Panc1 (cell line): Measurements from ENCODE around the gene KCNG2. TPM values are rescaled to one million over a fixed set of nuclear protein-coding genes. Genes with fewer than 3 reads are reported as not detected.

ENCODE experiments used
- ATAC-seq: fragments of 200-7000 bp; cut with Tn5 transposase; 2 replicates; pipeline ENCODE4 v1.9.1; 2020; ENCODE audit warnings: mild to moderate bottlenecking, moderate library complexity
- BruUV-seq: library from RNA; stranded (reverse); fragments of 400-500 nt; replicated peaks from 2 replicates; lab custom pipeline; 2021; lab: Mats Ljungman, UMichigan
- CTCF ChIA-PET: fragments of 300-600 bp; sonication (Branson Sonifier 250); formaldehyde crosslinking; loops from one replicate; lab custom pipeline; 2022; ENCODE audit warnings: antibody characterized with exemption; lab: Charles Lee
- POLR2A ChIA-PET: fragments of 300-600 bp; sonication (Branson Sonifier 250); formaldehyde crosslinking; loops from one replicate; lab custom pipeline; 2022; ENCODE audit warnings: antibody characterized with exemption; lab: Charles Lee
- DNase-seq: peaks from one replicate; pipeline ENCODE4 v3.0.0-alpha.2; 2010; ENCODE audit warnings: low read depth, low spot score
- H3K27ac ChIP-seq: 2 replicates; pipeline ENCODE4 v1.5.1; 2011; ENCODE audit warnings: mild to moderate bottlenecking, low read length, inconsistent platforms
- H3K27me3 ChIP-seq: fragments of 200-500 bp; sonication (Bioruptor generic); 2 replicates; pipeline ENCODE4 v1.6.0; 2014; ENCODE audit warnings: low read length, inconsistent platforms; ENCODE audit not compliant: control insufficient read depth, insufficient read depth
- H3K36me3 ChIP-seq: fragments of 200-500 bp; sonication (Bioruptor generic); 2 replicates; pipeline ENCODE4 v1.5.1; 2014; ENCODE audit warnings: inconsistent platforms, mild to moderate bottlenecking, low read length, moderate library complexity; ENCODE audit not compliant: control insufficient read depth, insufficient read depth
- H3K4me1 ChIP-seq: 2 replicates; pipeline ENCODE4 v1.5.1; 2011; ENCODE audit warnings: inconsistent platforms, mild to moderate bottlenecking, low read length, moderate library complexity; ENCODE audit not compliant: control insufficient read depth, insufficient read depth
- H3K4me3 ChIP-seq, 2 experiments: 2 replicates each; pipeline ENCODE4 v1.5.1; 2011 to 2012; ENCODE audit warnings: low read depth in 2 of 2, low read length in 2 of 2, mild to moderate bottlenecking in 2 of 2, inconsistent platforms in 1 of 2, moderate library complexity in 1 of 2
- H3K9me3 ChIP-seq: fragments of 200-500 bp; sonication (Bioruptor generic); 2 replicates; pipeline ENCODE4 v1.5.1; 2014; ENCODE audit warnings: low read depth, mild to moderate bottlenecking, inconsistent platforms, low read length, moderate library complexity; ENCODE audit not compliant: control insufficient read depth, insufficient read depth
- POLR2AphosphoS5 ChIP-seq: IDR thresholded peaks from 2 replicates; pipeline ENCODE4 v1.6.1; 2012; ENCODE audit warnings: mild to moderate bottlenecking, low read depth, low read length, moderate library complexity
- SIN3A ChIP-seq: IDR thresholded peaks from 2 replicates; pipeline ENCODE4 v1.6.1; 2012; ENCODE audit warnings: low read depth, mild to moderate bottlenecking, low read length, moderate library complexity, borderline replicate concordance; ENCODE audit not compliant: insufficient read depth
- TCF7L2 ChIP-seq: IDR thresholded peaks from 2 replicates; pipeline ENCODE4 v1.6.1; 2011; ENCODE audit warnings: mild to moderate bottlenecking, low read depth, low read length, inconsistent platforms
- in situ Hi-C: cut with HindIII; loops from 2 replicates; pipeline ENCODE4 v1.10.0; 2016; ENCODE audit warnings: low sequenced_read_pairs, low pct_unique_long_range_greater_than_20kb
- intact Hi-C: fragments of 100-400 bp; cut with micrococcal nuclease; formaldehyde crosslinking; loops from one replicate; pipeline ENCODE4 v1.10.0; 2022; ENCODE audit not compliant: unreplicated experiment
- total RNA-seq: library from RNA; stranded (reverse); gene quantifications from one replicate; pipeline ENCODE4 v1.2.1, GENCODE V29; 2021; ENCODE audit not compliant: unreplicated experiment
- TF ChIP-seq, protein P1 (sequence below), 2 experiments: IDR thresholded peaks; 2 replicates each; pipeline ENCODE4 v1.6.1; 2011 to 2012; ENCODE audit warnings: low read depth in 2 of 2, control low read depth in 1 of 2, low read length in 1 of 2, mild to moderate bottlenecking in 1 of 2, moderate library complexity in 1 of 2; ENCODE audit not compliant: insufficient read depth in 1 of 2
- TF ChIP-seq, protein P2 (sequence below): fragments of 450-650 bp; IDR thresholded peaks from 2 replicates; pipeline ENCODE4 v1.5.1; 2017; ENCODE audit warnings: mild to moderate bottlenecking

Gene KCNG2
- total RNA-seq, 1 experiment from 2014 or later, result not detected

DNA sequence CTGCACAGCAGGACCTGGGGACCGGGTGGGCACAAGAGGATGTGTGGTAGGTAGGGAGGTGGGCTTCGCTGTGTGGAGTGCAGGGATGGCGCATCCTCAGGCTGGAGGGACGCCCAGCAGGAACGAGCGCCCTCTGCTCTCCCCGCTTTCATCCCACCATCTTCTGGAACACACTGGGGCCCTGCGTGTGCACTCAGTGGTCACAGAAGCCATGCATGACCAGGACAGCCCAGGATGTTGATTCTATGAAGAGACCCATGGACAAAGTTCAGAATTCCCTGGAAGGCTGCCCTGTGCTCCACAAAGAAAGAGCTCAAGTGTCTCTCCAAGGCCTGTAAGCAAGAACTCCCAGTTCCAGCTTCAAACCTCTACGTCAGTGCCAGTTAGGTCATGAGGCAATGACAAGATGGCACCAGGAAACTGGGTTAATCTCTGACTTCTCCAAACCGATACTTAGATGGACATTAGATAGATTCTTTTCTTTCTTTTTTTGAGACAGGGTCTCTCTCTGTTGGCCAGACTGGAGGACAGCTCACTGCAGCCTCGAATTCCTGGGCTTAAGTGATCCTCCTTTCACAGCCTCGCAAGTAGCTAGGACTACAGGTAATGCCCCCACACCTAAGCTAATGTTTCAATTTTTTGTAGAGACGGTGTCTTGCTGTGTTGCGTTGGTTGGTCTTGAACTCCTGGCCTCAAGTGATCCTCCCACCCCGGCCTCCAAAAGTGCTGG lies 150.3 kb downstream of the KCNG2 start:
- no TSS peak for BruUV-seq
- no peaks in the 10 kb centered on the region for H3K9me3 ChIP-seq
- ChIA-PET POLR2A (no interaction called here), CTCF (no interaction called here)
- peaks cover 35% of the 10 kb centered on the region for H3K4me1 ChIP-seq
- no peak for TF ChIP-seq SIN3A
- no peak for TF ChIP-seq TCF7L2
- TF ChIP-seq POLR2AphosphoS5, result no peak
- TF ChIP-seq, protein P1, sequence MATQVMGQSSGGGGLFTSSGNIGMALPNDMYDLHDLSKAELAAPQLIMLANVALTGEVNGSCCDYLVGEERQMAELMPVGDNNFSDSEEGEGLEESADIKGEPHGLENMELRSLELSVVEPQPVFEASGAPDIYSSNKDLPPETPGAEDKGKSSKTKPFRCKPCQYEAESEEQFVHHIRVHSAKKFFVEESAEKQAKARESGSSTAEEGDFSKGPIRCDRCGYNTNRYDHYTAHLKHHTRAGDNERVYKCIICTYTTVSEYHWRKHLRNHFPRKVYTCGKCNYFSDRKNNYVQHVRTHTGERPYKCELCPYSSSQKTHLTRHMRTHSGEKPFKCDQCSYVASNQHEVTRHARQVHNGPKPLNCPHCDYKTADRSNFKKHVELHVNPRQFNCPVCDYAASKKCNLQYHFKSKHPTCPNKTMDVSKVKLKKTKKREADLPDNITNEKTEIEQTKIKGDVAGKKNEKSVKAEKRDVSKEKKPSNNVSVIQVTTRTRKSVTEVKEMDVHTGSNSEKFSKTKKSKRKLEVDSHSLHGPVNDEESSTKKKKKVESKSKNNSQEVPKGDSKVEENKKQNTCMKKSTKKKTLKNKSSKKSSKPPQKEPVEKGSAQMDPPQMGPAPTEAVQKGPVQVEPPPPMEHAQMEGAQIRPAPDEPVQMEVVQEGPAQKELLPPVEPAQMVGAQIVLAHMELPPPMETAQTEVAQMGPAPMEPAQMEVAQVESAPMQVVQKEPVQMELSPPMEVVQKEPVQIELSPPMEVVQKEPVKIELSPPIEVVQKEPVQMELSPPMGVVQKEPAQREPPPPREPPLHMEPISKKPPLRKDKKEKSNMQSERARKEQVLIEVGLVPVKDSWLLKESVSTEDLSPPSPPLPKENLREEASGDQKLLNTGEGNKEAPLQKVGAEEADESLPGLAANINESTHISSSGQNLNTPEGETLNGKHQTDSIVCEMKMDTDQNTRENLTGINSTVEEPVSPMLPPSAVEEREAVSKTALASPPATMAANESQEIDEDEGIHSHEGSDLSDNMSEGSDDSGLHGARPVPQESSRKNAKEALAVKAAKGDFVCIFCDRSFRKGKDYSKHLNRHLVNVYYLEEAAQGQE (IDR thresholded peaks at IDR 0.05; ENCODE audit: insufficient read depth in 1 of 2, low read depth in 2 of 2, low read length in 1 of 2), result no peak
- TF ChIP-seq, protein P2, sequence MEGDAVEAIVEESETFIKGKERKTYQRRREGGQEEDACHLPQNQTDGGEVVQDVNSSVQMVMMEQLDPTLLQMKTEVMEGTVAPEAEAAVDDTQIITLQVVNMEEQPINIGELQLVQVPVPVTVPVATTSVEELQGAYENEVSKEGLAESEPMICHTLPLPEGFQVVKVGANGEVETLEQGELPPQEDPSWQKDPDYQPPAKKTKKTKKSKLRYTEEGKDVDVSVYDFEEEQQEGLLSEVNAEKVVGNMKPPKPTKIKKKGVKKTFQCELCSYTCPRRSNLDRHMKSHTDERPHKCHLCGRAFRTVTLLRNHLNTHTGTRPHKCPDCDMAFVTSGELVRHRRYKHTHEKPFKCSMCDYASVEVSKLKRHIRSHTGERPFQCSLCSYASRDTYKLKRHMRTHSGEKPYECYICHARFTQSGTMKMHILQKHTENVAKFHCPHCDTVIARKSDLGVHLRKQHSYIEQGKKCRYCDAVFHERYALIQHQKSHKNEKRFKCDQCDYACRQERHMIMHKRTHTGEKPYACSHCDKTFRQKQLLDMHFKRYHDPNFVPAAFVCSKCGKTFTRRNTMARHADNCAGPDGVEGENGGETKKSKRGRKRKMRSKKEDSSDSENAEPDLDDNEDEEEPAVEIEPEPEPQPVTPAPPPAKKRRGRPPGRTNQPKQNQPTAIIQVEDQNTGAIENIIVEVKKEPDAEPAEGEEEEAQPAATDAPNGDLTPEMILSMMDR, result no peak
- H3K27ac ChIP-seq, result no peak overlapping the region
- H3K36me3 ChIP-seq, result no peaks in the 10 kb centered on the region
- intact Hi-C loops, result no loop called here
- H3K27me3 ChIP-seq, result no peaks in the 10 kb centered on the region
- ATAC-seq, result no peak
- no peak for DNase-seq
- in situ Hi-C loops, result no loop called here
- no peak overlapping the region for H3K4me3 ChIP-seq

DNA sequence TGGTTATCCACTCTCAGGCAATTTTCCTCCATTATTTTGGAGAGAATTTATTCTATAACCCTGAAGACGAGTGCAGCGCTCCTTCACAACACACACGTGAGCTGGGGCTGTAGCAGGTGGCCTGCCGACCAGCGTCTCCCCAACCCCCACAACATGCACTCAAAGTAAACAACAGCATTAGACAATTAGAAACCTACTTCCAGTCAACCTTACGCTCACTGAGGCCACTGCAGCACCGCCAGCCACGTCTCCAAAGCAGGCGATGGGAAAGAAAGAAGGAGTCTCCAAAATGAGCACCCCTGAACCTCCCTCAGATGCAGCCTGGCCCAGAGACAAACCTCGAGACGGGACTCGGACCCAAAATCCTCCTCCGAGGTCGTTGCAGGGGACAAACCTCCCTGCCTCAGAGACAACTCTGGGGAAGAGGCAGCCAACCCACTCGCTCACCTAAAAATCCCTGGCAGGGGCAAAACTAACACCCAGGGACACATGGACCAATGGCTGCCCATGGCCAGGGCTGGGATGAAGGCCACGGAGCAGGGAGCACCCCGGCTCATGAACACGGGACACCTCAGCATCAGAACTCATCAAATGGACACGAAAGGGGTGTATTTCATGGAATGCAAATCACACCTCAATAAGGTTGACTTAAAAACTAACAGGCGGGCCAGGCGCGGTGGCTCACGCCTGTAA lies 151.1 kb downstream of the KCNG2 start:
- ATAC-seq, result no peak
- no TSS peak for BruUV-seq
- intact Hi-C loops, result no loop called here
- DNase-seq, result no peak
- Histone ChIP-seq H3K4me3 (0 out of 4 replicates have a peak overlapping the region, but pooled peaks of 1 of the 2 experiments have one; percentile 3), H3K4me1 (peaks cover 40% of the 10 kb centered on the region), H3K36me3 (no peaks in the 10 kb centered on the region), H3K9me3 (no peaks in the 10 kb centered on the region), H3K27me3 (no peaks in the 10 kb centered on the region), H3K27ac (no peak overlapping the region)
- TF ChIP-seq, protein P2, result no peak
- no peak for TF ChIP-seq POLR2AphosphoS5
- no peak for TF ChIP-seq TCF7L2
- TF ChIP-seq, protein P1 (IDR thresholded peaks at IDR 0.05; ENCODE audit: insufficient read depth in 1 of 2, low read depth in 2 of 2, low read length in 1 of 2), result no peak
- no peak for TF ChIP-seq SIN3A
- ChIA-PET POLR2A (no interaction called here), CTCF (no interaction called here)
- in situ Hi-C loops, result no loop called here
